GM21737 (cell line): Measurements from ENCODE around the gene EBF3.

Experiments used
- ATAC-seq: cut with Tn5 transposase; IDR thresholded peaks from one replicate; pipeline ENCODE4 v1.9.1; 2021; ENCODE audit warnings: mild to moderate bottlenecking, moderate library complexity; ENCODE audit not compliant: unreplicated experiment

The EBF3 gene

GRCh38 chr10:129963641-129964501 lies at the start of gene EBF3:
Gene EBF3 (minus strand): TSS chr10:129964274. CDS start chr10:129963768, 506 bp downstream.
- ATAC-seq: no peak

GRCh38 chr10:130013335-130014262 lies 49.5 kb upstream of the EBF3 start:
- ATAC-seq: no peak

GRCh38 chr10:130012129-130012528 lies 48.1 kb upstream of the EBF3 start:
- no peak for ATAC-seq

GRCh38 chr10:130010653-130011052 lies 46.6 kb upstream of the EBF3 start:
- no peak for ATAC-seq

- ATAC-seq: no peak
Observed at GRCh38 chr10:130009228-130009627, 45.2 kb upstream of the EBF3 start.

- ATAC-seq: no peak
Observed at GRCh38 chr10:130003787-130004613, 39.9 kb upstream of the EBF3 start.

GRCh38 chr10:130003166-130003565 lies 39.1 kb upstream of the EBF3 start:
- no peak for ATAC-seq

GRCh38 chr10:130002606-130003005 lies 38.5 kb upstream of the EBF3 start:
- no peak for ATAC-seq

- no peak for ATAC-seq
Observed at GRCh38 chr10:130000918-130001317, 36.8 kb upstream of the EBF3 start.

GRCh38 chr10:129999140-129999539 lies 35.1 kb upstream of the EBF3 start:
- no peak for ATAC-seq

- no peak for ATAC-seq
Observed at GRCh38 chr10:129993621-129994020, 29.5 kb upstream of the EBF3 start.

GRCh38 chr10:129992356-129992755 lies 28.3 kb upstream of the EBF3 start:
- no peak for ATAC-seq

GRCh38 chr10:129982825-129983224 lies 18.8 kb upstream of the EBF3 start:
- no peak for ATAC-seq

- no peak for ATAC-seq
Observed at GRCh38 chr10:129978980-129979379, 14.9 kb upstream of the EBF3 start.

GRCh38 chr10:129978322-129978721 lies 14.2 kb upstream of the EBF3 start:
- no peak for ATAC-seq

- no peak for ATAC-seq
Observed at GRCh38 chr10:129977794-129978193, 13.7 kb upstream of the EBF3 start.

- ATAC-seq: no peak
Observed at GRCh38 chr10:129973674-129974059, 9.6 kb upstream of the EBF3 start.

- no peak for ATAC-seq
Observed at GRCh38 chr10:129972966-129973673, 9.0 kb upstream of the EBF3 start.

- no peak for ATAC-seq
Observed at GRCh38 chr10:129972145-129972965, 8.3 kb upstream of the EBF3 start.
